A549 (cell line): Measurements from ENCODE around the gene NCOA1. TPM values are rescaled to one million over a fixed set of nuclear protein-coding genes. Genes with fewer than 3 reads are reported as not detected.

Source experiments
- ATAC-seq, 2 experiments: fragments of 200-7000 bp in 1 of 2; fragments of >200 bp in 1 of 2; cut with Nextera tagmentation in 1 of 2; cut with Tn5 transposase in 1 of 2; 3 replicates each; pipeline versions ENCODE4 v1.8.0 to v1.9.1; 2018 to 2020; ENCODE audit warnings: mild to moderate bottlenecking in 1 of 2, moderate library complexity in 1 of 2
- CTCF ChIA-PET: fragments of 300-600 bp; sonication (Branson Sonifier 250); formaldehyde crosslinking; extraction: SDS; loops from one replicate; lab custom pipeline; 2021; ENCODE audit warnings: antibody characterized with exemption, inconsistent platforms; lab: Yijun Ruan, JAX
- POLR2A ChIA-PET: fragments of 350-600 bp; formaldehyde crosslinking; extraction: SDS; loops from one replicate; lab custom pipeline; 2021; ENCODE audit warnings: antibody characterized with exemption, inconsistent platforms; lab: Yijun Ruan, JAX
- DNase-seq, 2 experiments: peaks; one replicate each; pipeline versions ENCODE4 v3.0.0 to v3.0.0-alpha.2; 2011 to 2016; ENCODE audit warnings: low read depth in 1 of 2, low spot score in 1 of 2
- FAIRE-seq: peaks from 2 replicates; lab custom pipeline; 2011; peaks lifted over from hg19 to GRCh38; lab: Jason Lieb, UNC
- H3K27ac ChIP-seq, 2 experiments: fragments of >200 bp; sonication (Bioruptor Twin); formaldehyde crosslinking; 3 replicates each; pipeline ENCODE4 v1.5.1; 2016 to 2017
- H3K4me1 ChIP-seq: fragments of >200 bp; sonication (Bioruptor Twin); formaldehyde crosslinking; 3 replicates; pipeline ENCODE4 v1.6.1; 2016
- H3K4me2 ChIP-seq: fragments of >200 bp; sonication (Bioruptor Twin); formaldehyde crosslinking; 3 replicates; pipeline ENCODE4 v1.6.1; 2016
- H3K4me3 ChIP-seq: fragments of >200 bp; sonication (Bioruptor Twin); formaldehyde crosslinking; 3 replicates; pipeline ENCODE4 v1.5.1; 2016
- H3K9me3 ChIP-seq: fragments of >200 bp; sonication (Bioruptor Twin); formaldehyde crosslinking; 3 replicates; pipeline ENCODE4 v1.6.1; 2016
- CBX8 ChIP-seq: fragments of 200-600 bp; sonication (generic); IDR thresholded peaks from 2 replicates; pipeline ENCODE4 v1.6.1; 2016
- CEBPB ChIP-seq, 2 experiments: fragments of >200 bp in 1 of 2; sonication (Bioruptor Twin) in 1 of 2; formaldehyde crosslinking in 1 of 2; IDR thresholded peaks; 2 replicates each; pipeline ENCODE4 v1.6.1; 2012 to 2016
- CHD4 ChIP-seq: fragments of 200-600 bp; sonication (generic); IDR thresholded peaks from 2 replicates; pipeline ENCODE4 v1.6.1; 2016; ENCODE audit warnings: antibody characterized with exemption, mild to moderate bottlenecking, borderline replicate concordance
- EHMT2 ChIP-seq: fragments of 200-600 bp; sonication (generic); IDR thresholded peaks from 2 replicates; pipeline ENCODE4 v1.6.1; 2016; ENCODE audit warnings: antibody characterized with exemption, low read depth, mild to moderate bottlenecking, moderate library complexity
- FOSL2 ChIP-seq, 2 experiments: fragments of 450-650 bp in 1 of 2; fragments of >200 bp in 1 of 2; sonication (Bioruptor Twin) in 1 of 2; formaldehyde crosslinking; IDR thresholded peaks; 2 replicates each; pipeline versions ENCODE4 v1.5.0 to v1.6.1; 2016 to 2020; ENCODE audit warnings: mild to moderate bottlenecking in 1 of 2, moderate library complexity in 1 of 2
- HDAC2 ChIP-seq: fragments of 200-600 bp; sonication (generic); IDR thresholded peaks from 2 replicates; pipeline ENCODE4 v1.6.1; 2016
- HOXB13 ChIP-seq: fragments of 250-450 bp; sonication (Bioruptor Pico); IDR thresholded peaks from 2 replicates; pipeline ENCODE4 v1.5.0; 2020; ENCODE audit warnings: low read depth, mild to moderate bottlenecking, moderate library complexity
- HOXB5 ChIP-seq: fragments of 250-450 bp; sonication (Bioruptor Pico); IDR thresholded peaks from 2 replicates; pipeline ENCODE4 v1.5.0; 2020; ENCODE audit warnings: mild to moderate bottlenecking, moderate library complexity
- JUN ChIP-seq, 2 experiments: fragments of >200 bp; sonication (Bioruptor Twin); formaldehyde crosslinking; IDR thresholded peaks; 2 replicates in 1 of 2; 3 replicates in 1 of 2; pipeline ENCODE4 v1.6.1; 2016 to 2017
- JUNB ChIP-seq: fragments of >200 bp; sonication (Bioruptor Twin); formaldehyde crosslinking; IDR thresholded peaks from 2 replicates; pipeline ENCODE4 v1.6.1; 2016
- MAFK ChIP-seq: fragments of 450-650 bp; IDR thresholded peaks from 2 replicates; pipeline ENCODE4 v1.6.1; 2014; ENCODE audit not compliant: partially characterized antibody
- MAZ ChIP-seq: fragments of 150-350 bp; IDR thresholded peaks from 2 replicates; pipeline ENCODE4 v1.6.1; 2014; ENCODE audit warnings: antibody characterized with exemption, low read depth, low read length, borderline replicate concordance
- NFE2L2 ChIP-seq: fragments of 150-350 bp; conservative IDR thresholded peaks from 2 replicates; pipeline ENCODE4 v1.6.1; 2014; ENCODE audit warnings: low read length
- RCOR1 ChIP-seq: fragments of 150-350 bp; IDR thresholded peaks from 2 replicates; pipeline ENCODE4 v1.6.1; 2014; ENCODE audit warnings: antibody characterized with exemption, low read length, low read depth
- RFX5 ChIP-seq: fragments of 450-650 bp; IDR thresholded peaks from 2 replicates; pipeline ENCODE4 v1.7.1; 2014; ENCODE audit warnings: antibody characterized with exemption, mild to moderate bottlenecking, moderate library complexity
- SMC3 ChIP-seq: fragments of >200 bp; sonication (Bioruptor Twin); formaldehyde crosslinking; IDR thresholded peaks from 3 replicates; pipeline ENCODE4 v1.6.1; 2018; ENCODE audit warnings: inconsistent platforms
- SREBF2 ChIP-seq: fragments of 450-650 bp; IDR thresholded peaks from 2 replicates; pipeline ENCODE4 v1.6.1; 2014; ENCODE audit warnings: mild to moderate bottlenecking, moderate library complexity
- TFCP2L1 ChIP-seq: fragments of 250-450 bp; sonication (Bioruptor Pico); IDR thresholded peaks from 2 replicates; pipeline ENCODE4 v1.5.0; 2021; ENCODE audit warnings: mild to moderate bottlenecking
- ZSCAN20 ChIP-seq: fragments of 250-450 bp; sonication (Bioruptor Pico); IDR thresholded peaks from 2 replicates; pipeline ENCODE4 v1.8.0; 2022; ENCODE audit warnings: mild to moderate bottlenecking, moderate library complexity
- WGBS: methylation state at CpG from one replicate; pipeline ENCODE4 v1.1.6; 2017; ENCODE audit errors: missing lambda C conversion rate; 5-methylcytosine and 5-hydroxymethylcytosine counted together
- polyA plus RNA-seq, 4 experiments: library from polyadenylated mRNA; depleted of rRNA in 3 of 4; stranded (reverse); fragments of >200 nt; fragmentation: RNase III in 1 of 4; extraction: RNeasy Plus Mini Kit Qiagen cat#74134 plus additional on column Dnase treatment in 1 of 4; gene quantifications; 2 replicates in 3 of 4; 3 replicates in 1 of 4; pipeline ENCODE4 v1.2.3, GENCODE V29; 2011 to 2017
- TF ChIP-seq, protein P1 (sequence below): fragments of >200 bp; sonication (Bioruptor Twin); formaldehyde crosslinking; IDR thresholded peaks from 2 replicates; pipeline ENCODE4 v1.6.1; 2016
- TF ChIP-seq, protein P2 (sequence below): fragments of 200-600 bp; sonication (generic); IDR thresholded peaks from 2 replicates; pipeline ENCODE4 v1.6.1; 2016; ENCODE audit warnings: antibody characterized with exemption, mild to moderate bottlenecking, moderate library complexity
- TF ChIP-seq, protein P3 (sequence below): IDR thresholded peaks from 2 replicates; pipeline ENCODE4 v1.6.1; 2012
- TF ChIP-seq, protein P4 (sequence below): fragments of >200 bp; sonication (Bioruptor Twin); formaldehyde crosslinking; IDR thresholded peaks from 3 replicates; pipeline ENCODE4 v1.6.1; 2016
- TF ChIP-seq, protein P5 (sequence below): fragments of 250-450 bp; sonication (Bioruptor Pico); IDR thresholded peaks from 2 replicates; pipeline ENCODE4 v1.5.0; 2020; ENCODE audit warnings: low read depth, mild to moderate bottlenecking, moderate library complexity

The NCOA1 gene
- polyA plus RNA-seq, 2 of the 4 experiments (the other 2 are of a cell fraction), result 7.6 to 29.9 TPM

DNA sequence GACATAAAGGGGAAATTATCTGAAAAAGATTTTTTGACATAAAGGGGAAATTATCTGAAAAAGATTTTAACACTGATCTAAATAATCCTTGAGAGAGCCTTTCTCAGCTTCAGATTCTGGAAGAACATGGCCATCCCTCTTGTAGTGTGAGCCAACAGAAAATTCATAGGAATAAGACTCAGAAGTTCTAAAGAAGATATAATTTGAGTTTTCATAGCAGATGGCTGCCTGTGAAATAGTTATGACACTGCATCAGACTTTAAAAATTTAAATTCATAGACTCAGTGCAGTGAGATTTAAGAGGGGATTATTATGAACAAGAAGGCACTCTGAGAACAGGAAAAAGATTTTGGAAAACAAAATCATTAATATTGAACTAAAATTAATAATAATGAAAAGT, 50.6 kb downstream of the NCOA1 start:
- ATAC-seq, result no peak
- no peak for TF ChIP-seq JUNB
- no peak for TF ChIP-seq SREBF2
- no peak for TF ChIP-seq MAFK
- no peak for TF ChIP-seq CEBPB (IDR thresholded peaks at IDR 0.05)
- TF ChIP-seq CHD4, result no peak
- TF ChIP-seq HOXB13, result no peak
- TF ChIP-seq, protein P1, sequence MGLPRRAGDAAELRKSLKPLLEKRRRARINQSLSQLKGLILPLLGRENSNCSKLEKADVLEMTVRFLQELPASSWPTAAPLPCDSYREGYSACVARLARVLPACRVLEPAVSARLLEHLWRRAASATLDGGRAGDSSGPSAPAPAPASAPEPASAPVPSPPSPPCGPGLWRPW, result no peak
- no peak for TF ChIP-seq CBX8
- no peak for TF ChIP-seq FOSL2 (IDR thresholded peaks at IDR 0.05)
- TF ChIP-seq FOSL2 (CRISPR knock-in tag; IDR thresholded peaks at IDR 0.05), result no peak
- TF ChIP-seq, protein P2, sequence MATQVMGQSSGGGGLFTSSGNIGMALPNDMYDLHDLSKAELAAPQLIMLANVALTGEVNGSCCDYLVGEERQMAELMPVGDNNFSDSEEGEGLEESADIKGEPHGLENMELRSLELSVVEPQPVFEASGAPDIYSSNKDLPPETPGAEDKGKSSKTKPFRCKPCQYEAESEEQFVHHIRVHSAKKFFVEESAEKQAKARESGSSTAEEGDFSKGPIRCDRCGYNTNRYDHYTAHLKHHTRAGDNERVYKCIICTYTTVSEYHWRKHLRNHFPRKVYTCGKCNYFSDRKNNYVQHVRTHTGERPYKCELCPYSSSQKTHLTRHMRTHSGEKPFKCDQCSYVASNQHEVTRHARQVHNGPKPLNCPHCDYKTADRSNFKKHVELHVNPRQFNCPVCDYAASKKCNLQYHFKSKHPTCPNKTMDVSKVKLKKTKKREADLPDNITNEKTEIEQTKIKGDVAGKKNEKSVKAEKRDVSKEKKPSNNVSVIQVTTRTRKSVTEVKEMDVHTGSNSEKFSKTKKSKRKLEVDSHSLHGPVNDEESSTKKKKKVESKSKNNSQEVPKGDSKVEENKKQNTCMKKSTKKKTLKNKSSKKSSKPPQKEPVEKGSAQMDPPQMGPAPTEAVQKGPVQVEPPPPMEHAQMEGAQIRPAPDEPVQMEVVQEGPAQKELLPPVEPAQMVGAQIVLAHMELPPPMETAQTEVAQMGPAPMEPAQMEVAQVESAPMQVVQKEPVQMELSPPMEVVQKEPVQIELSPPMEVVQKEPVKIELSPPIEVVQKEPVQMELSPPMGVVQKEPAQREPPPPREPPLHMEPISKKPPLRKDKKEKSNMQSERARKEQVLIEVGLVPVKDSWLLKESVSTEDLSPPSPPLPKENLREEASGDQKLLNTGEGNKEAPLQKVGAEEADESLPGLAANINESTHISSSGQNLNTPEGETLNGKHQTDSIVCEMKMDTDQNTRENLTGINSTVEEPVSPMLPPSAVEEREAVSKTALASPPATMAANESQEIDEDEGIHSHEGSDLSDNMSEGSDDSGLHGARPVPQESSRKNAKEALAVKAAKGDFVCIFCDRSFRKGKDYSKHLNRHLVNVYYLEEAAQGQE, result no peak
- TF ChIP-seq HDAC2, result no peak
- TF ChIP-seq, protein P3, sequence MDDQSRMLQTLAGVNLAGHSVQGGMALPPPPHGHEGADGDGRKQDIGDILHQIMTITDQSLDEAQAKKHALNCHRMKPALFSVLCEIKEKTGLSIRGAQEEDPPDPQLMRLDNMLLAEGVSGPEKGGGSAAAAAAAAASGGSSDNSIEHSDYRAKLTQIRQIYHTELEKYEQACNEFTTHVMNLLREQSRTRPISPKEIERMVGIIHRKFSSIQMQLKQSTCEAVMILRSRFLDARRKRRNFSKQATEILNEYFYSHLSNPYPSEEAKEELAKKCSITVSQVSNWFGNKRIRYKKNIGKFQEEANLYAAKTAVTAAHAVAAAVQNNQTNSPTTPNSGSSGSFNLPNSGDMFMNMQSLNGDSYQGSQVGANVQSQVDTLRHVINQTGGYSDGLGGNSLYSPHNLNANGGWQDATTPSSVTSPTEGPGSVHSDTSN, result no peak
- no peak for TF ChIP-seq MAZ
- no peak for TF ChIP-seq SMC3
- TF ChIP-seq HOXB5 (CRISPR knock-in tag), result no peak
- Histone ChIP-seq H3K4me1 (no peaks in the 10 kb centered on the region), H3K27ac (no peak overlapping the region), H3K9me3 (peaks cover 25% of the 10 kb centered on the region), H3K4me2 (no peak overlapping the region), H3K4me3 (no peak overlapping the region)
- no peak for DNase-seq
- ChIA-PET CTCF (no interaction called here), POLR2A (no interaction called here)
- no peak for FAIRE-seq

DNA sequence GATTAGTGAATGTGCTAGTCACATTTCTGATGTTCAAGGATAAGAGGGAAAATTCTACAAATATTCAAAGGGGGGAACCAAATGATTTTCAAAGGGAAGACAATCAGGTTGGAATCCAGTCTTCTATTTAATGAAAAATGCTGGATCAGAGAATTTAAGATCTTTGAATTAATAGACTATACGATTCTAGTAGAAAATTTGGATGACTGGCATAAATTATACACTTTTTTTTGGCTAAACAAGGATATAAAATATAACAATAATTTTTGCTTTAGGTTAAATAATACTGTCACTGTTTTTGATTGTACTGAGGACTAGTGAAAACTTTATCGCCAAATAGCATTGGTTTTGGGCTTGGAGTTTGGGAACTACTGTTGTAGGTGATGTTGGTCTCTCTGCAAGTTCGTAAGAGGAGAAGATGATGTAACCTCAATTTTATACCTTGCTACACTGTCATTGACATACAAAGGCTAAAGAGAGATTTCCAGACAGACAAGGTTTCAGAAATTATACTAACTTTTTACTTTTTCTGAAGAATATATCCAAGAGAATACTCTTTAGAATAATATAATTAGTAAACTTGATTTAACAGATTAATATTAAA, 51.3 kb downstream of the NCOA1 start:
- H3K4me3 ChIP-seq, result no peak overlapping the region
- H3K27ac ChIP-seq, result no peak overlapping the region
- no peaks in the 10 kb centered on the region for H3K4me1 ChIP-seq
- TF ChIP-seq EHMT2, result no peak
- peak; percentile 72 for TF ChIP-seq NFE2L2
- TF ChIP-seq MAFK, result peak; percentile 28
- TF ChIP-seq, protein P3, result no peak
- ChIA-PET CTCF (no interaction called here), POLR2A (no interaction called here)
- peaks cover 25% of the 10 kb centered on the region for H3K9me3 ChIP-seq
- DNase-seq, result no peak
- no peak for FAIRE-seq
- no peak overlapping the region for H3K4me2 ChIP-seq
- ATAC-seq, result no peak
- WGBS, result 76% methylated on average over 3 of the region's 3 CpGs

DNA sequence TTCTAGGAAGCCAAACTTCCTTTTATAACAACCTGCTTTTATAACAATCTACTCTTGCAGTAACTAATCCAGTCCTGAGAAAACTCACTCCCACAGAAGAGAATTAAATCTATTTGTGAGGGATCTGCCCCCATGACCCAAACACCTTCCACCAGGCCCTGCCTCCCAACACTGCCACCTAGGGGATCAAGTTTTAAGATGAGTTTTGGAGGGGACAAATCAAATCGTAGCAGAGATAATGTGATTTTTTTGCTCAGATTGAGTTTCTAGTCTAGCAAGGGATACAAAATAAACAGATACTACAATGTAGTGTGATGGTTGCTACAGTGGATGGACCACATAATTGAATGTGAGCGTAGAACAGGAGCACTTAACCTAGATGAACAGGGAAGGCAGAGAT, 52.2 kb downstream of the NCOA1 start:
- FAIRE-seq, result no peak
- no peak for DNase-seq
- Histone ChIP-seq H3K27ac (no peak overlapping the region), H3K9me3 (peaks cover 25% of the 10 kb centered on the region), H3K4me1 (no peaks in the 10 kb centered on the region), H3K4me3 (no peak overlapping the region), H3K4me2 (no peak overlapping the region)
- CTCF ChIA-PET, result no interaction called here
- POLR2A ChIA-PET, result no interaction called here
- no peak for ATAC-seq
- WGBS, result 93% methylated on average over 2 of the region's 2 CpGs
- TF ChIP-seq ZSCAN20 (CRISPR knock-in tag) (no peak), FOSL2 (IDR thresholded peaks at IDR 0.05) (no peak), FOSL2 (CRISPR knock-in tag; IDR thresholded peaks at IDR 0.05) (no peak), JUNB (no peak), MAFK (no peak), JUN (IDR thresholded peaks at IDR 0.05) (no peak), SMC3 (no peak), RFX5 (no peak), TFCP2L1 (no peak), RCOR1 (no peak)
- TF ChIP-seq, protein P4, sequence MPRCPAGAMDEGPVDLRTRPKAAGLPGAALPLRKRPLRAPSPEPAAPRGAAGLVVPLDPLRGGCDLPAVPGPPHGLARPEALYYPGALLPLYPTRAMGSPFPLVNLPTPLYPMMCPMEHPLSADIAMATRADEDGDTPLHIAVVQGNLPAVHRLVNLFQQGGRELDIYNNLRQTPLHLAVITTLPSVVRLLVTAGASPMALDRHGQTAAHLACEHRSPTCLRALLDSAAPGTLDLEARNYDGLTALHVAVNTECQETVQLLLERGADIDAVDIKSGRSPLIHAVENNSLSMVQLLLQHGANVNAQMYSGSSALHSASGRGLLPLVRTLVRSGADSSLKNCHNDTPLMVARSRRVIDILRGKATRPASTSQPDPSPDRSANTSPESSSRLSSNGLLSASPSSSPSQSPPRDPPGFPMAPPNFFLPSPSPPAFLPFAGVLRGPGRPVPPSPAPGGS, result no peak
- TF ChIP-seq, protein P5, sequence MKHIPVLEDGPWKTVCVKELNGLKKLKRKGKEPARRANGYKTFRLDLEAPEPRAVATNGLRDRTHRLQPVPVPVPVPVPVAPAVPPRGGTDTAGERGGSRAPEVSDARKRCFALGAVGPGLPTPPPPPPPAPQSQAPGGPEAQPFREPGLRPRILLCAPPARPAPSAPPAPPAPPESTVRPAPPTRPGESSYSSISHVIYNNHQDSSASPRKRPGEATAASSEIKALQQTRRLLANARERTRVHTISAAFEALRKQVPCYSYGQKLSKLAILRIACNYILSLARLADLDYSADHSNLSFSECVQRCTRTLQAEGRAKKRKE (CRISPR knock-in tag), result no peak
